Measurements from ENCODE around the gene IQSEC1. TPM values are rescaled to one million over a fixed set of nuclear protein-coding genes. Genes with fewer than 3 reads are reported as not detected.

IQSEC1 gene
- total and polyA plus RNA-seq, 2 donors (not counting 3 experiments of a cell fraction or from before 2014, with no cell fraction given): 5.2 to 18.0 TPM

DNA sequence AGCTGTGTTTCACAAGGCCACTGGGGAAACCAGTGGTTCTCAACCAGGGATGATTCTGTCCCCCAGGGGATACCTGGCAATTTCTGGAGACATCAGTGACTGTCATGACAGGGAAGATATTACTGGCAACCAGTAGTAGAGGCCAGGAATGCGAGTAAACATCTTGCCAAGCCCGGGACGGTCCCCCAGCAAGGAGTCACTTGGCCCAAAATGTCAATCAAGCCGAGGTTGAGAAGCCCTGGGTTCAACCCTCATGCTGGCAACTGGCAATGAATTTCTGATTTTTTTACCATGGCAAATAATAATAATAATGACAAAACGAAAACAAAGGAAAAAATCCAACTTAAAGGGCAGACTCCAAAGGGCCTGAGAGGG, 166.3 kb downstream of the IQSEC1 start:
- ChIA-PET CTCF (interaction anchor here (1.6 kb wide), 1 partner anchor 77 kb away, joined by 5 read pairs; no protein-coding TSS in a partner anchor), POLR2A (no interaction called here)
- DNase-seq (ENCODE audit: low read depth, low spot score) (no peak), FAIRE-seq (no peak)
- intact Hi-C loops (cut with micrococcal nuclease) (no loop called here), dilution Hi-C loops (cut with MboI; ENCODE audit: extremely low pct_ligation_motif_present, low sequenced_read_pairs) (no loop called here)
- Histone ChIP-seq H3K9me3 (replicated peaks; ENCODE audit: control insufficient read depth, insufficient read depth, low read length) (no peaks in the 10 kb centered on the region), H3K4me1 (ENCODE audit: control insufficient read depth, extremely low read depth, insufficient read depth, low read length) (no peaks in the 10 kb centered on the region), H2AFZ (ENCODE audit: low read depth, low read length) (no peak overlapping the region), H3K27ac (ENCODE audit: insufficient read depth, low read depth, low read length) (no peak overlapping the region), H3K4me2 (ENCODE audit: insufficient read depth, low read length) (no peak overlapping the region), H3K36me3 (ENCODE audit: control insufficient read depth in 2 of 2, extremely low read depth in 1 of 2, insufficient read depth in 2 of 2, low read length in 2 of 2) (peaks cover 0 to 29% of the 10 kb centered on the region in 2 experiments), H4K20me1 (replicated peaks; ENCODE audit: control insufficient read depth, extremely low read depth, insufficient read depth, low read length) (no peaks in the 10 kb centered on the region), H3K79me2 (ENCODE audit: control insufficient read depth, insufficient read depth, low read length) (no peaks in the 10 kb centered on the region), H3K27me3 (ENCODE audit: control insufficient read depth in 2 of 2, insufficient read depth in 2 of 2, low read length in 2 of 2) (no peaks in the 10 kb centered on the region), H3K9me1 (replicated peaks; ENCODE audit: control insufficient read depth, extremely low read depth, insufficient read depth, low read length) (no peaks in the 10 kb centered on the region), H3K9ac (replicated peaks; ENCODE audit: extremely low read depth, insufficient read depth, low read length) (no peak overlapping the region), H3K4me3 (replicated peaks in 1 of 3; ENCODE audit: insufficient read depth in 1 of 3, low read depth in 1 of 3, low read length in 3 of 3) (no peak overlapping the region)
- no TSS peak for BruUV-seq (replicated peaks)
- TF ChIP-seq FOS (IDR thresholded peaks at IDR 0.05; ENCODE audit: borderline replicate concordance, insufficient read depth, low read length) (no peak), GATA2 (IDR thresholded peaks at IDR 0.05; ENCODE audit: insufficient read depth, insufficient read length, low read depth, low read length) (no peak), POLR2A (IDR thresholded peaks at IDR 0.05; ENCODE audit: low read depth, low read length) (no peak), MYC (IDR thresholded peaks at IDR 0.05; ENCODE audit: low read depth, low read length) (no peak), EZH2 (IDR thresholded peaks at IDR 0.05; ENCODE audit: borderline replicate concordance, low read depth, low read length, severe bottlenecking) (no peak)

DNA sequence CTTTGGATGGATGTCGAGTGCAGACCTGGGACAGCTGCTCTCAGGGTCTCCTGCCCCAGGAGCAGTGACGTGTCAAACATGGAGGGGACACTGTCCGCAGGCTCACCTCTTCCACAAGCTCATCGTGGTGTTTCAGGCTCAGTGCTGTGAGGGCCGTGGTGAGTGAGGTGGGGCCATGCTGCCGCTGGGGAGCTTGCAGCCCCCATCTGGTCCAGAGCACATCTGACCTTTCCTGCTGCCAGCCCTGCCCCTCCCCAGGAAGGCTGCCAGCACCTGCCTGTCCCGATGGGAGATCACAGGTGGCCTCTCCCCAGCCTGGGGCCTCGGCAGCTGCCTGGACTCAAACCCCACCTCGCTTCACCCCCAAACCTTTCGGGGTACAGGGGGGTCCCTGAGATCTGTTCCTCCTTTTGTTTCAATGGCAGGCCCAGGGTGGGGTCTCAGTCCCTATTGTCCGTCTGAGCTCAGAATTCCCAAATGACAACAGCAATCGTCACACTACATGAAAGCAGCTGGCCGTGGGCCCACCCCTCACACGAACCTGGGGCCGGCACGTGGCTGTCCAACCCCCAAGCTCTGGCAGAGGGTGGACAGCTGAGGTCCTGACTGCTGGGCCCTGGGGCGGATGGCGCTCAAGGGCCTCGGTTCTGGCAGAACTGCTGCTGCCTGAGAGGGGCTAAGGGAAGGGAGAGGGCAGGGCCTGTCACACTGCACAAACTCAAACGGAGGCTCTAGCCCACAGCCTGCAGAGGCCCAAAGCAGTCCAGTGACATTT, 166.9 kb downstream of the IQSEC1 start:
- H3K9me1 ChIP-seq (replicated peaks; ENCODE audit: control insufficient read depth, extremely low read depth, insufficient read depth, low read length): no peaks in the 10 kb centered on the region
- no peaks in the 10 kb centered on the region for H3K79me2 ChIP-seq (ENCODE audit: control insufficient read depth, insufficient read depth, low read length)
- no peaks in the 10 kb centered on the region for H3K9me3 ChIP-seq (replicated peaks; ENCODE audit: control insufficient read depth, insufficient read depth, low read length)
- no peaks in the 10 kb centered on the region for H4K20me1 ChIP-seq (replicated peaks; ENCODE audit: control insufficient read depth, extremely low read depth, insufficient read depth, low read length)
- FAIRE-seq (no peak), DNase-seq (ENCODE audit: low read depth, low spot score) (no peak)
- ChIA-PET CTCF (interaction anchor here (1.6 kb wide), 1 partner anchor 78 kb away, joined by 5 read pairs; no protein-coding TSS in a partner anchor), POLR2A (no interaction called here)
- BruUV-seq (replicated peaks): no TSS peak
- H3K27me3 ChIP-seq (ENCODE audit: control insufficient read depth in 2 of 2, insufficient read depth in 2 of 2, low read length in 2 of 2): no peaks in the 10 kb centered on the region
- no peak overlapping the region for H2AFZ ChIP-seq (ENCODE audit: low read depth, low read length)
- intact Hi-C loops (cut with micrococcal nuclease): no loop called here
- H3K4me3 ChIP-seq (replicated peaks in 1 of 3; ENCODE audit: insufficient read depth in 1 of 3, low read depth in 1 of 3, low read length in 3 of 3): no peak overlapping the region
- H3K9ac ChIP-seq (replicated peaks; ENCODE audit: extremely low read depth, insufficient read depth, low read length): no peak overlapping the region
- no peak overlapping the region for H3K4me2 ChIP-seq (ENCODE audit: insufficient read depth, low read length)
- dilution Hi-C loops (cut with MboI; ENCODE audit: extremely low pct_ligation_motif_present, low sequenced_read_pairs): no loop called here
- TF ChIP-seq JUN (IDR thresholded peaks at IDR 0.05; ENCODE audit: borderline replicate concordance, insufficient read depth, insufficient read length, low read depth): no peak
- TF ChIP-seq FOS (IDR thresholded peaks at IDR 0.05; ENCODE audit: borderline replicate concordance, insufficient read depth, low read length): no peak
- TF ChIP-seq, protein P1, sequence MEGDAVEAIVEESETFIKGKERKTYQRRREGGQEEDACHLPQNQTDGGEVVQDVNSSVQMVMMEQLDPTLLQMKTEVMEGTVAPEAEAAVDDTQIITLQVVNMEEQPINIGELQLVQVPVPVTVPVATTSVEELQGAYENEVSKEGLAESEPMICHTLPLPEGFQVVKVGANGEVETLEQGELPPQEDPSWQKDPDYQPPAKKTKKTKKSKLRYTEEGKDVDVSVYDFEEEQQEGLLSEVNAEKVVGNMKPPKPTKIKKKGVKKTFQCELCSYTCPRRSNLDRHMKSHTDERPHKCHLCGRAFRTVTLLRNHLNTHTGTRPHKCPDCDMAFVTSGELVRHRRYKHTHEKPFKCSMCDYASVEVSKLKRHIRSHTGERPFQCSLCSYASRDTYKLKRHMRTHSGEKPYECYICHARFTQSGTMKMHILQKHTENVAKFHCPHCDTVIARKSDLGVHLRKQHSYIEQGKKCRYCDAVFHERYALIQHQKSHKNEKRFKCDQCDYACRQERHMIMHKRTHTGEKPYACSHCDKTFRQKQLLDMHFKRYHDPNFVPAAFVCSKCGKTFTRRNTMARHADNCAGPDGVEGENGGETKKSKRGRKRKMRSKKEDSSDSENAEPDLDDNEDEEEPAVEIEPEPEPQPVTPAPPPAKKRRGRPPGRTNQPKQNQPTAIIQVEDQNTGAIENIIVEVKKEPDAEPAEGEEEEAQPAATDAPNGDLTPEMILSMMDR (IDR thresholded peaks at IDR 0.05; ENCODE audit: extremely low read depth in 1 of 2, insufficient read depth in 1 of 2, low read depth in 1 of 2, low read length in 2 of 2): no peak
- TF ChIP-seq MYC (IDR thresholded peaks at IDR 0.05; ENCODE audit: low read depth, low read length): no peak
- TF ChIP-seq EZH2 (IDR thresholded peaks at IDR 0.05; ENCODE audit: borderline replicate concordance, low read depth, low read length, severe bottlenecking): no peak
- TF ChIP-seq, protein P2, sequence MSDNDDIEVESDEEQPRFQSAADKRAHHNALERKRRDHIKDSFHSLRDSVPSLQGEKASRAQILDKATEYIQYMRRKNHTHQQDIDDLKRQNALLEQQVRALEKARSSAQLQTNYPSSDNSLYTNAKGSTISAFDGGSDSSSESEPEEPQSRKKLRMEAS (IDR thresholded peaks at IDR 0.05; ENCODE audit: insufficient read depth, insufficient read length): no peak
- TF ChIP-seq POLR2A (IDR thresholded peaks at IDR 0.05; ENCODE audit: low read depth, low read length): no peak
- no peak for TF ChIP-seq GATA2 (IDR thresholded peaks at IDR 0.05; ENCODE audit: insufficient read depth, insufficient read length, low read depth, low read length)
- TF ChIP-seq POLR2AphosphoS5 (IDR thresholded peaks at IDR 0.05; ENCODE audit: insufficient read depth, low read depth, low read length): no peak
- H3K4me1 ChIP-seq (ENCODE audit: control insufficient read depth, extremely low read depth, insufficient read depth, low read length): no peaks in the 10 kb centered on the region
- H3K36me3 ChIP-seq (ENCODE audit: control insufficient read depth in 2 of 2, extremely low read depth in 1 of 2, insufficient read depth in 2 of 2, low read length in 2 of 2): peaks cover 0 to 26% of the 10 kb centered on the region in 2 experiments
- no peak overlapping the region for H3K27ac ChIP-seq (ENCODE audit: insufficient read depth, low read depth, low read length)
